ENCODE data around the gene RFX1.

GRCh38 chr19:13964776-13965175 lies 41.3 kb downstream of the RFX1 start:
- TF ChIP-seq MXI1 (conservative IDR thresholded peaks at IDR 0.05; ENCODE audit: poor library complexity, severe bottlenecking) (no peak), POLR2AphosphoS5 (IDR thresholded peaks at IDR 0.05) (no peak), EP300 (conservative IDR thresholded peaks at IDR 0.05; ENCODE audit: poor library complexity, severe bottlenecking) (no peak), CTCF (IDR thresholded peaks at IDR 0.05; ENCODE audit: poor library complexity, severe bottlenecking) (no peak), TAF1 (IDR thresholded peaks at IDR 0.05; ENCODE audit: low read depth) (no peak), RAD21 (conservative IDR thresholded peaks at IDR 0.05) (no peak), REST (IDR thresholded peaks at IDR 0.05; ENCODE audit: borderline replicate concordance) (no peak), EZH2 (IDR thresholded peaks at IDR 0.05; ENCODE audit: borderline replicate concordance, insufficient read depth, low read length, poor library complexity, severe bottlenecking) (no peak)

All from neural cell (in vitro differentiated cells).